PC-9 (cell line): ENCODE results near the gene SPATC1L. TPM values are rescaled to one million over a fixed set of nuclear protein-coding genes. Genes with fewer than 3 reads are reported as not detected.

Experiments
- BruUV-seq: library from RNA; stranded (reverse); fragments of 400-500 nt; replicated peaks from 2 replicates; lab custom pipeline; 2021; lab: Mats Ljungman, UMichigan
- CTCF ChIA-PET: fragments of 300-600 bp; sonication (Branson Sonifier 250); formaldehyde crosslinking; loops from one replicate; lab custom pipeline; 2022; ENCODE audit warnings: antibody characterized with exemption; lab: Charles Lee
- POLR2A ChIA-PET: fragments of 300-600 bp; sonication (Branson Sonifier 250); formaldehyde crosslinking; loops from one replicate; lab custom pipeline; 2022; ENCODE audit warnings: antibody characterized with exemption; ENCODE audit not compliant: unreplicated experiment; lab: Charles Lee
- DNase-seq, 2 experiments: peaks; one replicate each; pipeline versions ENCODE4 v3.0.0 to v3.0.0-alpha.2; 2015 to 2022; ENCODE audit warnings: mixed read lengths in 1 of 2
- H2AFZ ChIP-seq: fragments of 200-600 bp; sonication (generic); 2 replicates; pipeline ENCODE4 v1.8.1; 2017; ENCODE audit warnings: antibody characterized with exemption
- H3F3A ChIP-seq: fragments of 200-600 bp; sonication (generic); 2 replicates; pipeline ENCODE4 v1.8.1; 2017; ENCODE audit warnings: antibody characterized with exemption, mild to moderate bottlenecking, low read depth; ENCODE audit not compliant: insufficient read depth
- H3K27ac ChIP-seq: fragments of 200-600 bp; sonication (generic); 2 replicates; pipeline ENCODE4 v1.6.1; 2016; ENCODE audit warnings: mixed run types
- H3K27me3 ChIP-seq: fragments of 200-600 bp; sonication (generic); 2 replicates; pipeline ENCODE4 v1.6.1; 2016; ENCODE audit warnings: low read depth, mixed run types; ENCODE audit not compliant: insufficient read depth
- H3K36me3 ChIP-seq: fragments of 200-600 bp; sonication (generic); 2 replicates; pipeline ENCODE4 v1.6.1; 2016; ENCODE audit warnings: low read depth, mixed run types
- H3K4me1 ChIP-seq: fragments of 200-600 bp; sonication (generic); replicated peaks from 2 replicates; pipeline ENCODE4 v1.6.1; 2016; ENCODE audit warnings: mixed run types; ENCODE audit not compliant: insufficient read depth
- H3K4me2 ChIP-seq: fragments of 200-600 bp; sonication (generic); 2 replicates; pipeline ENCODE4 v1.6.1; 2017; ENCODE audit warnings: mixed run types
- H3K4me3 ChIP-seq: fragments of 200-600 bp; sonication (generic); 2 replicates; pipeline ENCODE4 v1.6.1; 2016; ENCODE audit warnings: mixed run types
- H3K79me2 ChIP-seq: fragments of 200-600 bp; sonication (generic); 2 replicates; pipeline ENCODE4 v1.6.1; 2017; ENCODE audit warnings: low read depth, mixed run types
- H3K9me2 ChIP-seq: fragments of 200-600 bp; sonication (generic); 2 replicates; pipeline ENCODE4 v1.8.1; 2017; ENCODE audit warnings: mild to moderate bottlenecking; ENCODE audit not compliant: insufficient read depth
- H3K9me3 ChIP-seq: fragments of 200-600 bp; sonication (generic); 2 replicates; pipeline ENCODE4 v1.8.1; 2016; ENCODE audit warnings: low read depth; ENCODE audit not compliant: insufficient read depth
- H4K20me1 ChIP-seq: fragments of 200-600 bp; sonication (generic); 2 replicates; pipeline ENCODE4 v1.8.1; 2017; ENCODE audit not compliant: insufficient read depth
- EZH2 ChIP-seq: fragments of 200-600 bp; sonication (generic); IDR thresholded peaks from 2 replicates; pipeline ENCODE4 v1.8.0; 2017; ENCODE audit warnings: antibody characterized with exemption, low read depth
- intact Hi-C: fragments of 100-400 bp; cut with micrococcal nuclease; formaldehyde crosslinking; loops from one replicate; pipeline ENCODE4 v1.10.0; 2022; ENCODE audit not compliant: unreplicated experiment
- total RNA-seq: library from RNA; stranded (reverse); gene quantifications from 2 replicates; pipeline ENCODE4 v1.2.3, GENCODE V29; 2021
- TF ChIP-seq, protein P1 (sequence below): fragments of 200-600 bp; sonication (generic); conservative IDR thresholded peaks from 2 replicates; pipeline ENCODE4 v1.6.1; 2017; ENCODE audit warnings: mixed run types, antibody characterized with exemption, mild to moderate bottlenecking, moderate library complexity

Gene SPATC1L
- total RNA-seq, 1 experiment from 2014 or later: 32.7 TPM

DNA sequence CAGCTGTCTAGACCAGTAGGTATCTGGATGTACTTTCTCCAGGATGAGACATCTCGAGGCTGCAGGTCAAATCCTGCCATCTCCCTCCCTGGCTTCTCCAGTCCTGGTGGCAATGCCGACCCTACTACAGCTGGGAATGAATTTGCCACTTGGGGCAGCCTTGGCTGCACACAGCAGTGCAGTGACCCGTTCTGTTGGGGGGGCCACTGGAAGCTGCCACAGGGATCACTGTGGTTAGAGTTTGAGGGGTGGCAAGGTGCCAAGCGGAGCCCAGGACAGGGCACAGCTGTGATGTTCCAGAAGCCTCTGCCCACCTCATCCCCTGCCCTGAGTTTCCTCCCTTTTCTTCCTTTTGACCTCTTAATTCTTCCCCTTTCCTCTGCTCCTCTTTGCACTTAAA is 69.3 kb downstream of the SPATC1L start:
- Histone ChIP-seq H2AFZ (no peak overlapping the region), H3K9me3 (no peaks in the 10 kb centered on the region), H3K4me2 (no peak overlapping the region), H3K4me3 (no peak overlapping the region), H3K27me3 (no peaks in the 10 kb centered on the region), H3K9me2 (no peaks in the 10 kb centered on the region), H3K79me2 (no peaks in the 10 kb centered on the region), H3K27ac (no peak overlapping the region), H4K20me1 (no peaks in the 10 kb centered on the region), H3F3A (no peaks in the 10 kb centered on the region), H3K4me1 (no peaks in the 10 kb centered on the region), H3K36me3 (no peaks in the 10 kb centered on the region; the same call in 1 of the 2 replicates)
- no peak for DNase-seq
- intact Hi-C loops: no loop called here
- ChIA-PET CTCF (interaction anchor here (0.5 kb wide), 1 partner anchor 14 kb away, joined by 6 read pairs; no protein-coding TSS in a partner anchor), POLR2A (interaction anchor here (0.6 kb wide), 1 partner anchor 40 kb away, joined by 3 read pairs; no protein-coding TSS in a partner anchor)
- TF ChIP-seq, protein P1, sequence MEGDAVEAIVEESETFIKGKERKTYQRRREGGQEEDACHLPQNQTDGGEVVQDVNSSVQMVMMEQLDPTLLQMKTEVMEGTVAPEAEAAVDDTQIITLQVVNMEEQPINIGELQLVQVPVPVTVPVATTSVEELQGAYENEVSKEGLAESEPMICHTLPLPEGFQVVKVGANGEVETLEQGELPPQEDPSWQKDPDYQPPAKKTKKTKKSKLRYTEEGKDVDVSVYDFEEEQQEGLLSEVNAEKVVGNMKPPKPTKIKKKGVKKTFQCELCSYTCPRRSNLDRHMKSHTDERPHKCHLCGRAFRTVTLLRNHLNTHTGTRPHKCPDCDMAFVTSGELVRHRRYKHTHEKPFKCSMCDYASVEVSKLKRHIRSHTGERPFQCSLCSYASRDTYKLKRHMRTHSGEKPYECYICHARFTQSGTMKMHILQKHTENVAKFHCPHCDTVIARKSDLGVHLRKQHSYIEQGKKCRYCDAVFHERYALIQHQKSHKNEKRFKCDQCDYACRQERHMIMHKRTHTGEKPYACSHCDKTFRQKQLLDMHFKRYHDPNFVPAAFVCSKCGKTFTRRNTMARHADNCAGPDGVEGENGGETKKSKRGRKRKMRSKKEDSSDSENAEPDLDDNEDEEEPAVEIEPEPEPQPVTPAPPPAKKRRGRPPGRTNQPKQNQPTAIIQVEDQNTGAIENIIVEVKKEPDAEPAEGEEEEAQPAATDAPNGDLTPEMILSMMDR: no peak
- no peak for TF ChIP-seq EZH2
- no TSS peak for BruUV-seq

DNA sequence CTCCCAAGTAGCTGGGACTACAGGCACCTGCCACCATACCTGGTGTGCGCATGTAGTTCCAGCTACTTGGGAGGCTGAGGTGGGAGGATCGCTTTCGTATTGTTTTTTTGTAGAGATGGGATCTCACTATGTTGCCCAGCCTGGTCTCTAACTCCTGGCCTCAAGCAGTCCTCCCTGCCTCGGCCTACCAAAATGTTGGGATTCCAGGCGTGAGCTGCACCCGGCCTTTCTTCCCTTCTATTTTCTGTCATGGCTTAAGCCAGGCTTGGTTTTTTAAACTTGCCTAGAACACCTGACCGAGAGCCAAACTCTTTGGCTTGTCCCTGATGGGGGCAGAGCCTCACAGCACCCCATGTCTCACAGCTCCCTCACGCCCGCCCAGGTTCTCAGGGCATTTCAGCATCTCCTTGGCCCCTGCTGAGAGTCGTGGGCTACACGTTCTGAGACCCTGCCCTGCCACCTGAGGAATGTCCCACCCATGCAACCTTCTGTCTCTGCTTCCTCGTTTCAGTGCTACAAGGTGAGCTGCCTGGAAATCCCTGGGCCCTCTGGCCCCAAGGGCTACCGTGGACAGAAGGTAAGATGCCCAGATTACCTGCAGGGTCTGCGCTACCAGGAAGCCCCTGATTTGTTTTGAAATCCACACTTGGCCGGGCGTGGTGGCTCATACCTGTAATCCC is 70.6 kb downstream of the SPATC1L start:
- no peaks in the 10 kb centered on the region for H3F3A ChIP-seq
- no peaks in the 10 kb centered on the region for H4K20me1 ChIP-seq

DNA sequence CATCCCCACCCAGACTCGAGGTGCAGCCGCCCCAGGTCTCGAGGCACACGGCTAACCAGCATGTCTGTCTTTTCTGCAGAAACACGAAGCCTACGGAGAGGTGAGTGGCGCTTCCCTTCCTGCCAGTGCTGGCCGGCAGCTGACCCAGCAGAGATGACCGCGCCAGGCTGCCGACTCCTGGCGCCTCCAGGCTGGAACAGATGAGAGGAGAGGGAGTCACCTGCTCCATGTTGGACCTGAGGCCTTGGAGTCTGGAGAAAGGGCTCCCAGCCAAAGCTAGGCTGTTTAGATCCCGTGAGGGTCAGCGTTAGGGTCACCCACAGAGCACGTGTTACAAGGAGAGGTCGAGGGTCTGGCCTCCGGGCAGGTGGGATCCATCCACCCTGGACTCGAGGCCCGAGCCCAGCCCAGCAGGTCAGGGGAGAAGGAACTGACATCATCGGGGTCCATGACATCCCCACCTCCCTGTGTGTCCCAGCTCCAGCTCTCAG is 71.5 kb downstream of the SPATC1L start:
- Histone ChIP-seq H3K9me2 (no peaks in the 10 kb centered on the region), H3K4me1 (no peaks in the 10 kb centered on the region), H3K4me3 (no peak overlapping the region), H3K79me2 (no peaks in the 10 kb centered on the region), H4K20me1 (no peaks in the 10 kb centered on the region), H3K27ac (no peak overlapping the region), H3K9me3 (no peaks in the 10 kb centered on the region), H3F3A (no peaks in the 10 kb centered on the region), H3K4me2 (no peak overlapping the region), H2AFZ (no peak overlapping the region), H3K27me3 (no peaks in the 10 kb centered on the region), H3K36me3 (no peaks in the 10 kb centered on the region; the same call in 1 of the 2 replicates)
- BruUV-seq: no TSS peak
- ChIA-PET CTCF (no interaction called here), POLR2A (no interaction called here)
- intact Hi-C loops: no loop called here
- TF ChIP-seq EZH2: no peak
- TF ChIP-seq, protein P1: no peak
- DNase-seq: no peak

More for the DNA sequence above, 70.6 kb downstream of the SPATC1L start:
- Histone ChIP-seq H3K4me2 (no peak overlapping the region), H3K9me2 (no peaks in the 10 kb centered on the region), H3K4me3 (no peak overlapping the region), H3K27ac (no peak overlapping the region), H3K79me2 (no peaks in the 10 kb centered on the region), H3K27me3 (no peaks in the 10 kb centered on the region), H2AFZ (no peak overlapping the region), H3K4me1 (no peaks in the 10 kb centered on the region), H3K9me3 (no peaks in the 10 kb centered on the region), H3K36me3 (no peaks in the 10 kb centered on the region; the same call in 1 of the 2 replicates)
- no peak for DNase-seq
- intact Hi-C loops: no loop called here
- TF ChIP-seq, protein P1: no peak
- no peak for TF ChIP-seq EZH2
- ChIA-PET CTCF (no interaction called here), POLR2A (no interaction called here)
- BruUV-seq: no TSS peak
